GM21737 (cell line): ENCODE data around the gene ZMPSTE24.
"Not testable (repeated sequence)": the region's sequence is repeated elsewhere in the genome, so short reads cannot be mapped to it uniquely, and the experiment has no call there.

Source experiments
- ATAC-seq: cut with Tn5 transposase; IDR thresholded peaks from one replicate; pipeline ENCODE4 v1.9.1; 2021; ENCODE audit warnings: mild to moderate bottlenecking, moderate library complexity; ENCODE audit not compliant: unreplicated experiment

The ZMPSTE24 gene

DNA sequence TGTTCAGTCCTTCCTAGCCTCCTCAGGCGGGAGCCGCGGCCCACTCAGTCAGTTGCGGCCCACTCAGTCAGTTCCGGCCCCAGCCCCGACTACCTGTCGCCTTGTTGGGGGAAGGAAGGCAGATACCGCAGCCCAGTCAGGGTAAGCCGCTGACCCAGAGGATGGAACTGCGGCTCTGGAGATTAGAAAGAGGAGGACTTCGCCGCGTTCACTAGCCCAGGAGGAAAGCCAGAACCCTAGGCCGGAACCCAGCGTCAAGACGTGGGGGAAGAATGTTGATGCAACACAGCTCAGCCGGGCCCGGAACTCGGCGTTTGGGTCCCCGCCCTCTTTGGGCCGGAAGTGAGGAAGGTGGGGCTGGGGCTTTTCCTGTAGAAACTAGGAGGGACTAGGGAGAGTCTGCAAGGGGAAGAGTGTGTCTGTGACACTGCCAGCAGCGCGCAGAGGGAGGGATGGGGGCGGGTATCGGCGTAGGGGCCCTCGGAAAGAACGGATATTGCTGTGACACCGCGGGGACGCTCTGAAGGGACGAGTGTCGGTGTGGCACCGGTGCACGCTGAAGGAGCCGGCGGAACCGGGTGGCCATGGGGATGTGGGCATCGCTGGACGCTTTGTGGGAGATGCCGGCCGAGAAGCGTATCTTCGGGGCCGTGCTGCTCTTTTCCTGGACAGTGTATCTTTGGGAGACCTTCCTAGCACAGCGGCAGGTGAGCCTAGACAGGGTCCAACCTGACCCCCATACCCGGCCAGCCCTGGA, at the start of gene ZMPSTE24:
ZMPSTE24 (plus strand) TSS at position 549 of the 757 bp plus-strand sequence; CDS start at position 585, 36 bp downstream.
- ATAC-seq: peak; percentile 90

DNA sequence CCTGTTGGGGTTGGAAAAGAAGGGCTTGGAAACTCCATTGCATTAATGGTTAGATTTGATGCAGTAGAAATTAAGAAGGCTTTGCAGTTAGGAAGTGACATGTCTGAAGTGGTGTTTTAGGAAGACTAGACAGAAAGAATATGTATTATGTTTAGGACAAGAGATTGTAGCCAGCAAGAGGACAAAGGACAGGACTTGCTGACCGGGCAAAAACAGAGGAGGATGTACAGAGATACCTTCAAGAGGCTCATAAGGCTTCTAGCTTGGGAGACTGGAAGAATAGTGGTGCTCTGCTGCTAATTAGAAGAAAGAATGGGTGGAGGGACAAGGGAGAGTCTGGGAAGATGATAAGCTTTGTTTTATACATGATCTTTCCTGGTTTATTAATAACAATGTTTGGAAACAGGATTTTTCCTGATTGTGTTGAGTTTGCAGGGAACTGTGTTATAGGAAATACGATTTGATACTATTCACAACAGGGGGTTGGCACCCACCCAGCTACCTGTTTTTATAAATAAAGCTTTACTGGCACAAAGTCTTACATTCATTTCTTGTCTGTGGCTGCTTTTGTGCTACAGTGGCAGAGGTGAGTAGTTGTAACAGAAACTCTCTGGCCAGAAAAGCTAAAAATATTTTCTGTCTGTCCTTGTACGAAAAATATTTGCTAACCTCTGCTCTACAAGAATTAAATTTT, 47.4 kb upstream of the ZMPSTE24 start:
- ATAC-seq: no peak

DNA sequence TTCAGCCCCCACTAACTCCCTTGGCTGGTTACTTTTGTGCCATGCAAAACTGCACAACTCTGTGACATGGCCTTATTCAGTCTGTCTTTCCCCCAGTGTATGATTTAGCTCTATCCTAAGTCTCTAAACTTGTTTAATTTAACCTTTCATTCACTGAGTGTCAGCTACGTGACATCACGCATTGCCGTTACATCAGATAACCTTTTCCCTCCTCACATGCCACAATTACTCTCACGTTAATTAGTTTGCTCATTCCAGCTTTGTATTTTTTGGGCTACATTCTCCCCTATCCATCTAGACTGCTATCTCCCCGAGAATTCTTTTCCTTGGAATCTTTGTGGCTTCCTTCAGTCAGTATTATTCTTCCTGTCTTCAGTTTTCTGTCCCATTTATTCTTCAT, 39.7 kb upstream of the ZMPSTE24 start:
- ATAC-seq: no peak

- ATAC-seq: not testable (repeated sequence)
Measured at GRCh38 chr1:40221471-40221905, 36.5 kb upstream of the ZMPSTE24 start.

- no peak for ATAC-seq
Measured at GRCh38 chr1:40221977-40222772, 35.9 kb upstream of the ZMPSTE24 start.

DNA sequence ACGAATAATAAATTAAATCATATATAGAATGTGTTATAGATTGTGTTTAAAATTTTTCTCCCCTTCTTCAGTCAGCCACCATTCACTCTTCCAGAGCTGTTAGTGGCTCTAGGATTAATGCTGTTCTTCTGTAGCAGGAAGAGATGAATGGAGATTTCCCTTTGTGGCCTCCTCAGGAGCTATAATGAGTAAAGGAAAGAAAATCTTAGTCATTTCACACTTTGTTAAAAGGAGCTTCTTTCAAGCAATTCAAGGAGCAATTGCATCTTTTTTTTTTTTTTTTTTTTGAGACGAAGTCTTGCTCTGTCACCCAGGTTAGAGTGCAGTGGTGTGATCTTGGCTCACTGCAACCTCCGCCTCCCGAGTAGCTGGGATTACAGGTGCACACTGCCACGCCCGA, 34.0 kb upstream of the ZMPSTE24 start:
- ATAC-seq: no peak

GRCh38 chr1:40226192-40226591, 31.8 kb upstream of the ZMPSTE24 start:
- no peak for ATAC-seq

- peak; percentile 78 for ATAC-seq
Measured at GRCh38 chr1:40232444-40232843, 25.6 kb upstream of the ZMPSTE24 start.

- ATAC-seq: no peak
Measured at GRCh38 chr1:40239626-40240025, 18.4 kb upstream of the ZMPSTE24 start.

- ATAC-seq: no peak
Measured at GRCh38 chr1:40240390-40240789, 17.6 kb upstream of the ZMPSTE24 start.

GRCh38 chr1:40241362-40241761, 16.7 kb upstream of the ZMPSTE24 start:
- no peak for ATAC-seq

- no peak for ATAC-seq
Measured at GRCh38 chr1:40243351-40243750, 14.7 kb upstream of the ZMPSTE24 start.

GRCh38 chr1:40244138-40244744, 13.8 kb upstream of the ZMPSTE24 start:
- ATAC-seq: no peak

DNA sequence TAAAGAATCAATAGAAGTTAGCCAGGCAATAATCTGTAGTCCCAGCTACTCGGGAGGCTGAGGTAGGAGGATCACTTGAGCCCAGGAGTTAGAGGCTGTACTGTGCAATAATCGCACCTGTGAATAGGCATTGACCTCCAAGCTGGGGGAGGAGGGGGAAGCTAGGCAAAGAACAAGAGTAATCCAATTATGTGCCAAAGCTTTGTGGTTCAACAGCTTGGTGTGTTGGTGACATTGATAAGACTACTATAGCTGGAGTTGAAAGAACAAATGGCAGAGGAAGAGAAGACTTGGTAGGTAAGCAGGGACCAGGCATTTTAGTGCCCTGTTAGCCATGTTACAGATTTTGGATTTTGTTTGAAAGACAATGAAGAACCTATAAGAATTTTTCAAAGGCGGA, 12.3 kb upstream of the ZMPSTE24 start:
- ATAC-seq: no peak

- no peak for ATAC-seq
Measured at GRCh38 chr1:40247655-40248054, 10.4 kb upstream of the ZMPSTE24 start, which contains the start of gene TMCO2. Gene TMCO2 (plus strand): TSS chr1:40247937. CDS start chr1:40247994, 57 bp downstream.

DNA sequence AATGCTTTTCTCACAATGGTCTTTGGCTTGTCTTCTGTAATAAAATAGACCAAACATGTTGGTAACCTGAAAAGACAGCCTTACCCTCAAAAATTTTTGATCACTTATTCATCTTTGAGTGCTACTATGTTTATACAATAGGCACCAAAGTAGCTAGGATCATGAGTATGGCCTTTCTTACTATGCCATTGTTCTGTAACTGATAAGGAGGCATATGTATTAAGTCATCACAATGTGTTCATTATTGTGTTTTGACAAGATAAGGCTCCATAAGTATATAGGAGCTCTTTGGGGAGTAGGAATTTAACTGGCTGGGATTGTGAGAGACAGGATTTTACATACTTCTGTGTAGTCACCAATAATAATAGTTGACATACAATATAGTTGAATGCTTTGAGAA, 9.6 kb upstream of the ZMPSTE24 start:
- ATAC-seq: no peak

DNA sequence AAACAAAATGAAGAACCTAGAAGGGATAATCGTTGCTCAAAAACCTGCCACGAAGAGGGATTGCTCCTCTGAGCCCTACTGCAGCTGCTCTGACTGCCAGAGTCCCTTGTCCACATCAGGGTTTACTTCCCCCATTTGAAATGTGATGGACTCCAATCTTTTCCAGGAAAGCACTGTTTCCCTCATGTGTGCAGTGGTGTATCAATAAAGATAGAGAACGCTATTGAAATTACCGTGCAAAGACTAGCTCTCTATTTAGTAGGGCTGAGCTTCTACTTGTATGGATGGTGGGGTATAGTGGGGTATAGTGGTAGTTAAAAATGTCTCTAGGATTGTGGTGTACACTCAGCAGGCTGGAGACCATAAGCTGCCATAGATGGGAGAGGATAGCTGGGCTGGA, 6.6 kb upstream of the ZMPSTE24 start:
- no peak for ATAC-seq

DNA sequence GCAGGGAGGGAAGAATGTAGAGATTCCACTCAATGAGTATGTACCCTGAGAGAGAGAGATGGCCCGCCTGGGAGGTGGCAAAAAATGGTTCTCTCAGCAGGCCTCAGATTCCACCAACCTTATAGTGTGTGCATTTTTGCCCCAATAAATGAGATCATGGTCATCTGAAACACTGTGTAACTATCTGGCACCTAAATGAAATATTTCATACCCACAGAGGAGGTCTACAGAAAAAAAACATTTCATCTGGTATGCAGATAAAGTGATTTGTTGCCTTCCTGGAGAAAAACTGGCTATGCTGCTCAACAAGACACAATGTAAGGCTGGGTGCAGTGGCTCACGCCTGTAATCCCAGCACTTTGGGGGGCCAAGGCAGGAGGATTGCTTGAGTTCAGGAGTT, 5.4 kb upstream of the ZMPSTE24 start:
- no peak for ATAC-seq

GRCh38 chr1:40255231-40255630, 2.8 kb upstream of the ZMPSTE24 start:
- ATAC-seq: no peak

- ATAC-seq: no peak
Measured at GRCh38 chr1:40256401-40257084, 1.5 kb upstream of the ZMPSTE24 start.
